HG02938 (cell line): Measurements from ENCODE around the gene CYFIP2.
"Not testable (repeated sequence)": the region's sequence is repeated elsewhere in the genome, so short reads cannot be mapped to it uniquely, and the experiment has no call there.

ENCODE experiments used
- ATAC-seq: cut with Tn5 transposase; IDR thresholded peaks from one replicate; pipeline ENCODE4 v1.9.1; 2021; ENCODE audit warnings: mild to moderate bottlenecking, moderate library complexity; ENCODE audit not compliant: unreplicated experiment

The CYFIP2 gene

DNA sequence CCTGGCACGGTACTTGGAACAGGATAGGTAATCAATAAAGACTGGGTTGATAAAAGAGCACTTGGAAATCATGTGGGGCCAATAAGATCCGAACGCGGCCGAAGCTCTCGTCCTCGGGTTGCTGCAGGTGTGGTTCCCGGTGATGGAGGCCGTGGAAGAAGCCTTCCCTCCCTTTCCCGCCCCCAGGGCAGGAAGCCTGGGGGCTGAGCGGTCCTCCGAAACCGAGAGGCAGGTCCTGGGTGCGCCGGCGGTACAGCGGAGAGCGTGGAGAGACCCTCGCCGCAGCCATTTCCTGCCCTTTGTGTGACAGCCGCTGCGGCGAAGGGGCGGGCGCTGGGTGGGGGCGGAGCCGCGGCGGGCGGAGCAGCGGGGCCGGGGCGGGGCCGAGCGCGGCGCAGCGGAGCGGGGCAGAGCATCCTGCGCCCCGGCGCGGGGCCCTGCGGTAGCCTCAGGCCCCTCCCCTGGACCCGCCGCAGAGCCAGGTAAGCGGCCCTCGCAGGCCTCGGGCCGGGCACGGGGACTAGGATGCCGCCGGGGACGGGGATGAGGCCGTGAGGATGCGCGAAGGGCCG lies at the start of gene CYFIP2:
Gene CYFIP2 (plus strand): TSS at position 410 of the 572 bp plus-strand sequence. CDS start 19,239 bp downstream, outside the sequence.
- peak; percentile 72 for ATAC-seq

DNA sequence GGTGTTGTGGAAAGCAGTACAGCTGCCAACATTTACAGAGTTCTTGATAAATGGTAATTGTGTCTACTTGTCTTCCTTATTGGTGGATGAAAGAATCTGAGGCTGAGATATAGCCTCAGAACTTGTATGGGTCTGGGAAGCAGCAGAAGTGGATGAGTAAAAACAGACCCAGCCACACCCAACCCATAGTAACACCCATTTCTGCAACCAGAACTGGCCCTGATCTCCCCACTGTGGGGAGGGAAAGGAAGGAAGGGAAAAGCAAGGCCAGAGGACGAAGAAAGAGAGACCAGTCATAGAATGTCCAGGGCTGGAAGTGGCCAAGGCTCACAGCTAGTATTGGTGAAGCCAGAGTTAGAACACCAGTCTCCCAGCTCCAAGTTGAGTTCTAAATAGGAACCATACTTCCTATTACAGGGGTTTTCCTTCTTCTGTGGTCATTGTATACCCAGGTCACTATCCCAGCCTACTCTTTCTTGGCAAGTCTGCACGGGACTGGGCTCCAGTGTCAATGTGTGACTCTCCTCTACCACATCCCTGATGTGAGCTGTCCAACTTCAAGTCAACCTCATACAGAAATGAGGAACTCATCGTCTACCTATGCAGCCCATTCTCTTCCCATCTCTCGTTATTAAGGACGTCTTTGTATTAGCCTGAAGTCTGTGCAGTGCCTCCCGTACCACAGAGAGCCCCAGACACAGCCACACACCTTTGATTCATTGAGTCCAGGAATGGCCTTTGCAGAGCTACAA lies 49.4 kb upstream of the CYFIP2 start:
- ATAC-seq = no peak

DNA sequence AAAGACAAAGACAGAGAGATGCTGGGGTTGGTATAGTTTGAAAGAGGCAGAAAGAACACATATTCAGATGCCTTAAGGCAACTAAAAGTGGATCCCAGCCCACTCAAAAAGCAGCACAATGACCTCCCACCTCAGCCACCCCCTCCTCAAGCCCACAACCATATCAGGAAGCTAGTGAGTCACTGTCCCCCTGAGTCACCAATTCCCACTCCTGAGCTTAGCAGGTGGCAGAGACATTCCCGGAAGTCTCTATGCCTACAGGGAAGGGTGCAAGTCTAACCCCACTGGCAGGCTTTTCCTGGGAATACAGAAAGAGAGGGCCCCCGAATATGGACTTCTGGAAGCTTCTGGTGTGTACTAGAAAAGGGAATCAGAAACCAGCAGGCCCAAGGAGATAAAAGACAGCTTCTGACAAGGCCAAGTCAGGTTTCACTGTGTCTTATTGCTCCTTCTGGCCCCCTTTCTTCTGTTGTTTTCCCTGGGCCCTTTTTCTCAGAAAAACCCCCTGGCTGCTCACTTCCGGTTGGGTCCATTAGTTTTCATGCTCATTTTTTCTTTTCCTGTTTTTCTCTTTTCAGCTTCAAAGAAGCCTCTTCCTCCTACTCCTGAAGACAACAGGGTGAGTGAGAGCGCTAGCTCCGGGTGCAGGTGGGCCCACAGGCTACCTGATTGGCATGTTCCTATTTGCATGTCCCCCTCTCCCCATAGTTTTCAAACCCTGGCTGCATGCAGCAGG lies 48.5 kb upstream of the CYFIP2 start:
- no peak for ATAC-seq

DNA sequence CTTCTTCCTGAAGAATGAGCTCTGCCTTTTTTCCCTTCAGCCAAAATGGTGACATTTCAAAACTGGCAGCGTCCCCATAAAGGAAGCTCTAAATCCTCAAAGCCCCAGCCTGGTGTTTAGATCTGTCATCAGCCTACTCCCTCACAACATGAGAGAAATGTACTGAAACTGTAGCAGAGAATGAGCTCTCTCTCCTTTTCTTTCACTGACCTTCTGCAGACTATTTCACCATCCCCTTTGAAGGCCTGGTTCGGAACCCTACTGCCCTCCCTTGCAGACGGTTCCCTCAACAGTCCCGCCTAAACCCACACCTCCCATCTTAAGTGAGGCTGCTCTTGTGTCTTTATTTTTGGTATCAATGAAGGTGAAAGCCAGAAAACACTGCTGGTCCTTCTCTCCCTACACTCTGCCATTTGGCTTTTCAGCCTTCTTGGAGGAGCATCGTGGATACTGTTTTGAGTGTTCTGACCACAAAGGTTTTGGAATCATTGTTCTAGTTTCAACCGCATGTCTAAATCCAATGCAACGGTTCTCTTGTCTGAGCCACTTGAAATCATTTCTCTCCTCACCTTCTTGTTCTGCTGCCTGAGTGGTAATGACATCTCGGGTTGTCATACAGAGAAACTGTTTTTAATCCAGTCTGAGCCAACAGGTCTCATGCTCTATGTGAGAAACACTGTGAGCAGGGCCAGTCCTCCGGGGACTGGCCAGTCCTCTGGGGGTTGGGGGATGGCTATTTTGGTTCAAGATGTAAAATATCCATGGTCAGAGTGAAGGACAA lies 46.2 kb upstream of the CYFIP2 start:
- ATAC-seq = peak; percentile 67

DNA sequence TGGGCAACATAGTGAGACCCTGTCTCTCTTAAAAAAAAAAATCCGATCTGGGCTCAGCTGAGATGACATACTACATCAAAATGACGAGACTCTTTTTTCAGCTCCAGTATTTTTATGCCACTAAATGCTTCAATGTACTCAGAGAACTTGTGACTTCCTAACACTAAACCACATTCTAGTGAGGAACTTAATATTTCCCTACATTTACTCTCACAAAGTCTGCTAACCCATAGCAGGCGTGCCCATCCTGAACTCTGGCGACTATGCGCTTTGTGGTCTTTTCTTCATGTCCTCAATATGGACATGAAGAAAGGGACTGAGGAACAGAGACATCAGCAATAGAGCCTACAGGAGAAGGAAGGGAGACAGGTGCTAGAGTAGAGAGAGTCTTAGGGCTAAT lies 44.0 kb upstream of the CYFIP2 start:
- no peak for ATAC-seq

DNA sequence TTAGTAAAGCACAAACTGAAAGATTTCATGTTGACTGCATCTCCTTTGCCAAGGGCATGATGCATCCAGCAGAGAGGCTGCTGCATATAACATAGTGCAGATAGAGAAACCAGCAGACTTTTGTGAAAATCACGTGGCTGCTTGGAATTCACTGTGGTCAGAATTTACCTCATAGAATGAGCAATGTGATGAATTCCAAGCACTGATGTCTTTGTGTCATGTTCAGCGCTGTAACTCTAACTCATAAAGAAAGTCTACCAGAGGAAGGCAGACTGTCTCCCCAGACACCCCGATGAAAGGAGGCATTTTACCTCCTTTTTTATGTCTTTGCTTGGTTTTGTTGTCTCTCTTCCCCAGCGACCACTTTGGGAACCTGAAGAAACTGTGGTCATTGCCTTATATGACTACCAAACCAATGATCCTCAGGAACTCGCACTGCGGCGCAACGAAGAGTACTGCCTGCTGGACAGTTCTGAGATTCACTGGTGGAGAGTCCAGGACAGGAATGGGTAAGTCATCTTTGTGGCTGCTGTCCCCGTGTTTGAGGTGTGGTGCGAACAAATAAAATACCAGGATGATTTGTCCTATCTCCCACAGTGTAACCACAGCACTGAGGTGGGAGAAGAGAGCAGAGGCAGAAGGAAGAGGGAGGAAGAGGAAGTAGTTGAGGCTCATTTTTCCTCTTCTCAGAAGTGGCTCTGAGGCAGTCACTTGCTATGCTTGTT lies 43.3 kb upstream of the CYFIP2 start:
- no peak for ATAC-seq

DNA sequence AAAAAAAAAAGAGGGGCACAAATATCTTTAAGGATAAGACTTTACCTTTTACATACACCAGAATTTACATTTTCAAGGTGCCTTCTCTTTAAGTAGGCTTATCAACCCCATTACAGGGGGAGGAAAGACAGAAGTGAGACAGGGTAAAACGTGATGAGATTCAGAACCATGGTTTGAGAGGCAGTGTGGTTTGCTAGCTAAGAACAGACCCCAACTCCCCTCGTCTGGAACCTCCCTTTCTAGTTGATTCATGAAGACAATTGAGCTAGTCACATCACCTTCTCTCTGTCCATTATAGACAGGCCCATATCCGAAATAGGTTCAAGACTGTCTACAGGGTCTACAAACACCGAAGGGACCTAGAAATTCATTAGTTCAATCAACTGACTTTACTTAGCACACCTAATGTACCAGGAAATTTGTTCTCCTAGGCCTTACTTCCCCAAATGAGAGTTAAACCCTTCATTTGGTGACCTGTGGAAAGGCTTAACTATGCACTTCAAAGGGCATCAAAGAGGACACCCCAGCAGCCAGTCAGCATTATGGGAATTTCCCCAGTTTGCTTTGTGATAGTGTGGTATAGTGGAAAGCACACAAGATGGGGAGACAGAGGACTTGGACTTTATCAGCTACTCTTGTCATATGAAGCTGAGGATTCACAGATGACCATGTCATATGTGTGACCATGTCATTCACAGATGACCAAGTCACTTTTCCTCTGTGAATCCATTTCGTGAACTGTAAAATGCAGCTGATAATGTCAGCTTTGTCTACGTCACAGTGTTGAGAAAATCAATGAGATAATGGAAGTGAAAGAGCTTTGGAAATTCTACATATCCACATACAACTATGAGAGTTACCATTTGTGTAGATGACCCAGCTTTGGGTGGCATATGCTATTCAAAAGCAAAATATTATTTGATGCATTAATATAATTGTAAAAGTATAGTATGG lies 40.2 kb upstream of the CYFIP2 start:
- no peak for ATAC-seq

DNA sequence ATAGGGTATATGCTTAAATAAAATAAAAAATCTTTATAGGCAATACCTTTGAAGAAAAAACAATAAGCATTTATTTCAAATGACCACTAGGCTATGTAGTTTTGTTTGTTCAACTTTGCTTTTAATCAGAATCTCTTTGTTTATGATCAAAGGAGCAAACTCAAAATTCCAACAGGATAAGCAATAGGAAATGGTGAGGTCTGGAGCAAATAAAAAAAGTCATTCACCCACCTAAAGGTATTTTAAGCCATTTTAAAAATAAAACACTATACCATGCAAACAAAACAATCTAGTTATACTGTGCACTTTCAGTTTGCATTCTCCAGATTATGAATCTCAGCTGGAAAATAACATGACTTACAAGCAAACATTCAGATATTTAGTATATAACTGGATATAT lies 35.3 kb upstream of the CYFIP2 start:
- ATAC-seq = no peak

DNA sequence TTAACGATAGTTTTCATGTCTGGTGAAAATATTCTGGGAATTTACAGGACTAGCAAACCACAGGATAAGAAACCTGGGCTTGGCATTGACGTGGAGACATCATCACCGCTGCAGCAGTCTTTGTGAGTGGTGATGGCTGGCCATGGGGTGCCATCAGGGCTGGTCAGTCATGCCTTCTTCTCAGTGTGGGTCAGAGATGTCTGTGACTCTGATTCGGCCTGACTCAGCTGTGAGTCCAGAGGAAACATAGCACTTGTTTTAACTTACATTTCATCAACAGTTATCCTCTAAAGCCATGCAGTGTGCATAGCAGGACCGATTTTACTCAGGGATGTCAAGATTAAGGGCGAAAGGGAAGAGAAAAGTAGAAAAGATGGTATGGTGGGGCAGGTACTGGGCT lies 33.2 kb upstream of the CYFIP2 start:
- no peak for ATAC-seq

DNA sequence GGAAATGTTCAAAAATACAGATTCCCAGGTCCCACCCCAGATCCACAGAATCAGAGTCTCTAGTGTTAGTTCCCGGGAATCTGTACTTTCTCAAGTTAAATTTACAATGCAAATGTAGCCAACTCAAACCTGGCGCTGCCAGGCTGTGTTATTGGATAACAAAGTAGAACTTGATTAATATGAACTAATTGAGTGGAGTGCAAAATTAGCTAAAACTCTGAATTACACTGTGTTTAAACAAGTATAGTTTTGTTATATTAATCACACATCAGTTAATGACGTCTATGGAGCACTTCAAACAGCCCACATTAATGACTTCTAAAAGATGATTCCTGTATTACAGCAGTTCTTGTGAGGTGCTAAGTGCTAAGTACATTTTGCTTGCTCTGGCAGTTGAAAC lies 32.4 kb upstream of the CYFIP2 start:
- ATAC-seq = no peak

DNA sequence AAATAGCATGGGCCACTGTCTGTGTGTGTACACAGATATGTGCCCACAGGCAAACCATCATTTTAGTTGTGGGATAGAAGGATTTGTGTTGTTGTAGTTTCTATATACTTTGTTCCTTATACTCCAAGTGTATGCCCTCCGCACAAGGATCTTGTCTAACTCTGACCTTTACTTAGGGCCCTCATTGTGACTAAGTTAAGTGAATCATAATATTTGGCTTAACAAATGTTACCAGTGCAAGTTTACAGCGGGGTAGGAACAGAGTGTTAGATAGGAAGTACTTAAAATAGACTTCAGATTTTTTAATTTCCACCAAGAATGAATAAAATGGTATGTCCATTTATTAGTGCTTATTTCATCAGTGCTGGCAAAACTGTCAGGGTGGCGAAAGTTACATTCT lies 29.5 kb upstream of the CYFIP2 start:
- ATAC-seq = no peak

DNA sequence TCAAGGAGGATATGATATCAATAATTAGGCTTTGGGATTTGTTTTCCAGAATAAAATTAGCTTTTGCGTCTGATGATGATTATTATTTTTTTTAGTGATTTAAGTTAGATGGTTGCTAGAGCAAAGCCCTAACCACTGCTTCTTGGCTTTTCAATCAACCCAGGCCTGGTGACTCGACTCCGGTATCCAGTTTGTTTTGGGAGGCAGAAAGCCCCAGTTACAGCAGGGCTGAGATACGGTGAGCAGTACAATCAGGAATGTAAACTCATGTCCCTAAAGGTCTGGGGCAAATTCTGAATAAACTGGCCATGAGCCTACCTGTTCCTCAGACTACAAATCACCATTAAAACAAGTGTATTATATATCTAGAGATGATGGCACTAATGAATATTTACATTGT lies 24.4 kb upstream of the CYFIP2 start:
- ATAC-seq = no peak

DNA sequence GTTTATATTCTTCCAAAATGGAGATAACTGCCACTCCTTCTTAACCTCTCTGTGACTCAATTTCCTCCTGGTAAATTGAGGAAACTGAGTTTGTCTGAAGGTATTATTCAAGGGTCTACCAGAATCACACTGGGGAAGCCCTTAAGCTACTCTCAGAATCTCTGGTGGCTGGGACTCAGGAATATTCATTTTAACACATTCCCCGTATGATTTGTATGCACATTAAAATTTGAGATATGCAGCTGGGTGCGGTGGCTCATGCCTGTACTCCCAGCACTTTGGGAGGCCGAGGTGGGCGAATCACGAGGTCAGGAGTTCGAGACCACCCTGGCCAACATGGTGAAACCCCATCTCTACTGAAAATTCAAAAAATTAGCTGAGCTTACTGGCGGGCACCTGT lies 21.2 kb upstream of the CYFIP2 start:
- not testable (repeated sequence) for ATAC-seq

DNA sequence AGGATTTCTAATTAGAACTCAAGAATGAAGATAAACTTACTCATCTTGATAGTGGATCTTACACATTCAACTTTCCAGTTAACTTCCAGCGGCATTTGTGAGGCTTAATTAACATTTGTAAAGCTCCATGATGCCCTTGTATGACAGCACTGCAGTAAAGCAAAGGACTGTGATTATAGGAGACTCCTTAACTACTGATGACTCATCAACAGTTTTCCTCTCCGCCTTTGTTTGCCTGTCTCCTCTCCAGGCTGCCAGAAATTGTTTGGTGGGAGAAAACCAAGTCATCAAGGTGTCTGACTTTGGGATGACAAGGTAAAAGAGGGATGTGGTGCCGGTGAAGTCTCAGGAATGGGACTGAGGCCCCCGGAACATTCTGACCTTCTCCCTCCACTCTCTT lies 20.4 kb upstream of the CYFIP2 start:
- no peak for ATAC-seq

DNA sequence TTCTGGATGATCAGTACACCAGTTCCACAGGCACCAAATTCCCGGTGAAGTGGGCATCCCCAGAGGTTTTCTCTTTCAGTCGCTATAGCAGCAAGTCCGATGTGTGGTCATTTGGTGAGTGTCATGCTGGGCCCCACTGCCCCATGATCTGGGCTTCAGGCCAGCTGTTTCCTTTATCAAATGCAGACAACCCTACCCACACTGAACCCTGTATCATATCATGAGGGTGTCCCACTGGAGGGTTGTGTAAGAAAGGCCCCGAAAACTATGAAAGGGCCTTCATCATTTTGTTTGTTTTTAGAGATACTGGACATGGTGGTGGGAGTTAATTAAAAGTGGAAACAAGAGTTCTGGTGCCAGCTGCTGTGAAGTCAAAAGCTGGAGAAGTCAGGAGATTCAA lies 20.0 kb upstream of the CYFIP2 start:
- ATAC-seq = no peak

DNA sequence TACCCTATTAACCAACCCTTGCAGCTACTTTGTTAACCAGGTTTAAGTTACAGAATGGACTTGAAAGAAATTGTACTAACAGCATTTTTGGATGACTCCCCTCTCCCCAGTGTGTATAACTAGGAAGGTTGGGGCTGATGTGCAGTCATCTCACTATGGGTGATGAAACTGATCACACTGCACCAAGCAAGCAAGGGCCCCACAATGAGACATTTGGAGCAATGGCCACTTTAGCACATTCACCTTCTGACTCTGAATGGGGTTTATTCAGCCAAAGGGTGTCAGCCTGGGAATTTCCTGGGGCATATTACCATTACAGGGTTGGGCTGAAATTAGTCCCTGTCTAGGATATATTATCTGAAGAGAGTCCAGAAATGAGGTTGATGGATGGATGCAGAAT lies 18.7 kb upstream of the CYFIP2 start:
- ATAC-seq = no peak

DNA sequence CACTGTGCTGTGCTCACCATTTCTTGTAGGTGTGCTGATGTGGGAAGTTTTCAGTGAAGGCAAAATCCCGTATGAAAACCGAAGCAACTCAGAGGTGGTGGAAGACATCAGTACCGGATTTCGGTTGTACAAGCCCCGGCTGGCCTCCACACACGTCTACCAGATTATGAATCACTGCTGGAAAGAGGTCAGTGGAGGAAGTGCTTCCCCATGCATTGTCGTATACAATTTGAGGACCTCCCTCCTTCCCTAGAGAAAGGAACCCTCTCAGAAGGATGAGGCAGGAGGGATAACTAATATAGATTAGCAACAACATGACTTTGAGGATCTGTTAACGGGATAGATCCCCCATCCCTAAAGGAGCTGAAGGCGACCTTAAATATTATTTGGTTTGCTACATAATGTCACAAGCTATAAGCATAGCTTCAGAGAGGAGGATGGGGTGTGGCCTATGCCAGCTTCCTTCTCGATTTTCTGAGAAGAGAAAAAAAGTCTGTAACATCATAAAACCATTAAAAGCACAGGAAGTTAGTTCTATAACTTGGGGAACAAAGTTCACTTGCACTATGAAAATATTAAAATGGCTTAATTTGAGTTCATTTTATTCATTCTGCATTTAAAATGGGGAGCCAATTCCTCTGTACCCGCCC lies 17.0 kb upstream of the CYFIP2 start:
- no peak for ATAC-seq

DNA sequence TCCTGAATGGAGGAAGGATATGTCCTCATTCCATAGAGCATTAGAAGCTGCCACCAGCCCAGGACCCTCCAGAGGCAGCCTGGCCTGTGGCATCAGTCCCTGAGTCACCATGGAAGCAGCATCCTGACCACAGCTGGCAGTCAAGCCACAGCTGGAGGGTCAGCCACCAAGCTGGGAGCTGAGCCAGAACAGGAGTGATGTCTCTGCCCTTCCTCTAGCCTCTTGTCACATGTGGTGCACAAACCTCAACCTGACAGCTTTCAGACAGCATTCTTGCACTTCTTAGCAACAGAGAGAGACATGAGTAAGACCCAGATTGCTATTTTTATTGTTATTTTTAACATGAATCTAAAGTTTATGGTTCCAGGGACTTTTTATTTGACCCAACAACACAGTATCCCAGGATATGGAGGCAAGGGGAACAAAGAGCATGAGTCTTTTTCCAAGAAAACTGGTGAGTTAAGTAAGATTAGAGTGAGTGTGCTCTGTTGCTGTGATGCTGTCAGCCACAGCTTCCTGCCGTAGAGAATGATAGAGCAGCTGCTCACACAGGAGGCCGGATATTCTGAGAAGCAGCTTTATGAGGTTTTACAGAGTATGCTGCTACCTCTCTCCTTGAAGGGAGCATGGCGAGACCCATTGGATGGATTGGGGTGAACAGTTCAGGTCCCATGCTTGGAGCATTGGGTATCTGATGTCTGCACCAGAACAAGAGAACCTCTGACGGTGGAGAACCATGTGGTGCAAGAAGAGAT lies 13.0 kb upstream of the CYFIP2 start:
- peak; percentile 99 for ATAC-seq
